Prostate gland (tissue), 2 donors: ENCODE results near the gene CTDNEP1.

Source experiments
- POLR2AphosphoS5 ChIP-seq: sonication (generic); formaldehyde crosslinking; IDR thresholded peaks from one replicate; pipeline ENCODE4 v1.6.1; 2017; ENCODE audit warnings: antibody characterized with exemption
- TF ChIP-seq, protein P1 (sequence below), 4 experiments: fragments of 200-600 bp in 2 of 4; fragments of 450-650 bp in 2 of 4; sonication (generic) in 2 of 4; IDR thresholded peaks; 1 replicate in 3 of 4; 2 replicates in 1 of 4; pipeline ENCODE4 v1.5.1; 2016 to 2019; ENCODE audit warnings: antibody characterized with exemption in 4 of 4, mild to moderate bottlenecking in 2 of 4, moderate library complexity in 2 of 4

DNA sequence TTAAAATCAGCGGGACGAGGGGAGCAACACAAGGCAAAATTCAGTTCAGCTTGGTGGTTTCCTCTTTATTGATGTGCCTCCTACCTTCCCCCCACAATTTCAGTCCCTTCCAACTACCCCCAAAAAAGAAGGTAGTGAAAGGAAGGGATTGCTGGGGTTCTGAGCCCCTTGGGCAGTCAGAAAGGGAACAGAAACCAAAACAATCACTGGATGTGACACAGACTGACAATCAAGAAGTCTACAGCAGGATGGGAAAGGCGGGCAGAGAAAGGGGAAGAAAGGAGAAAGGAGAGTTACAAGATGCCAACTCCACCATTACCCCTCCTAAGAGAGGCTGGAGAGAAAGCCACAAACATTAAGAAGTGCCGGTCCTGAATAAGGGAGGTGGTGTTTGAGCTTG is 11.2 kb downstream of the CTDNEP1 start:
- TF ChIP-seq, protein P1, sequence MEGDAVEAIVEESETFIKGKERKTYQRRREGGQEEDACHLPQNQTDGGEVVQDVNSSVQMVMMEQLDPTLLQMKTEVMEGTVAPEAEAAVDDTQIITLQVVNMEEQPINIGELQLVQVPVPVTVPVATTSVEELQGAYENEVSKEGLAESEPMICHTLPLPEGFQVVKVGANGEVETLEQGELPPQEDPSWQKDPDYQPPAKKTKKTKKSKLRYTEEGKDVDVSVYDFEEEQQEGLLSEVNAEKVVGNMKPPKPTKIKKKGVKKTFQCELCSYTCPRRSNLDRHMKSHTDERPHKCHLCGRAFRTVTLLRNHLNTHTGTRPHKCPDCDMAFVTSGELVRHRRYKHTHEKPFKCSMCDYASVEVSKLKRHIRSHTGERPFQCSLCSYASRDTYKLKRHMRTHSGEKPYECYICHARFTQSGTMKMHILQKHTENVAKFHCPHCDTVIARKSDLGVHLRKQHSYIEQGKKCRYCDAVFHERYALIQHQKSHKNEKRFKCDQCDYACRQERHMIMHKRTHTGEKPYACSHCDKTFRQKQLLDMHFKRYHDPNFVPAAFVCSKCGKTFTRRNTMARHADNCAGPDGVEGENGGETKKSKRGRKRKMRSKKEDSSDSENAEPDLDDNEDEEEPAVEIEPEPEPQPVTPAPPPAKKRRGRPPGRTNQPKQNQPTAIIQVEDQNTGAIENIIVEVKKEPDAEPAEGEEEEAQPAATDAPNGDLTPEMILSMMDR (IDR thresholded peaks at IDR 0.05): no peak
- TF ChIP-seq POLR2AphosphoS5: no peak
